WTC11 (cell line): ENCODE measurements around the gene SH2D3C. TPM values are rescaled to one million over a fixed set of nuclear protein-coding genes. Genes with fewer than 3 reads are reported as not detected.

Source experiments
- ATAC-seq: fragments of 200-7000 bp; cut with Tn5 transposase; 2 replicates; pipeline ENCODE4 v1.10.0; 2021; ENCODE audit warnings: mild to moderate bottlenecking, moderate library complexity
- CTCF ChIA-PET: fragments of 300-600 bp; sonication (Branson Sonifier 250); formaldehyde crosslinking; loops from one replicate; lab custom pipeline; 2021; ENCODE audit warnings: antibody characterized with exemption; lab: Charles Lee
- POLR2A ChIA-PET: fragments of 350-600 bp; sonication (Branson Sonifier 250); formaldehyde crosslinking; loops from one replicate; lab custom pipeline; 2021; ENCODE audit warnings: antibody characterized with exemption; lab: Charles Lee
- DNase-seq: peaks from one replicate; pipeline ENCODE4 v3.0.0; 2021; ENCODE audit warnings: low spot score
- H3K27ac Mint-ChIP-seq: 2 replicates; pipeline ENCODE4 v1.8.0; 2021; ENCODE audit warnings: mixed read lengths
- H3K27me3 Mint-ChIP-seq: 2 replicates; pipeline ENCODE4 v1.8.0; 2021; ENCODE audit warnings: low read depth, mild to moderate bottlenecking, moderate library complexity, mixed read lengths
- H3K36me3 Mint-ChIP-seq: 2 replicates; pipeline ENCODE4 v1.8.0; 2021; ENCODE audit warnings: mixed read lengths
- H3K4me1 Mint-ChIP-seq: 2 replicates; pipeline ENCODE4 v1.8.0; 2022; ENCODE audit warnings: mixed read lengths
- H3K4me3 Mint-ChIP-seq: 2 replicates; pipeline ENCODE4 v1.8.0; 2021; ENCODE audit warnings: mild to moderate bottlenecking, moderate library complexity, mixed read lengths
- H3K9me3 Mint-ChIP-seq: 2 replicates; pipeline ENCODE4 v1.8.0; 2021; ENCODE audit warnings: mixed read lengths
- CREB1 ChIP-seq: sonication (generic); formaldehyde crosslinking; IDR thresholded peaks from 2 replicates; pipeline ENCODE4 v1.8.0; 2023; ENCODE audit warnings: mild to moderate bottlenecking, missing genetic modification reagents
- ELF4 ChIP-seq: sonication (generic); formaldehyde crosslinking; IDR thresholded peaks from 2 replicates; pipeline ENCODE4 v1.8.1; 2022; ENCODE audit warnings: low read depth, mild to moderate bottlenecking, moderate library complexity, missing genetic modification reagents
- JUN ChIP-seq: sonication (generic); formaldehyde crosslinking; IDR thresholded peaks from 2 replicates; pipeline ENCODE4 v1.8.0; 2023; ENCODE audit warnings: mild to moderate bottlenecking, missing genetic modification reagents
- KAT7 ChIP-seq: sonication (generic); formaldehyde crosslinking; IDR thresholded peaks from 2 replicates; pipeline ENCODE4 v1.8.1; 2023; ENCODE audit warnings: missing genetic modification reagents, mild to moderate bottlenecking, borderline replicate concordance
- MXD4 ChIP-seq: fragments of 250-450 bp; sonication (Bioruptor Pico); IDR thresholded peaks from 2 replicates; pipeline ENCODE4 v1.8.0; 2021; ENCODE audit warnings: mild to moderate bottlenecking, moderate library complexity, borderline replicate concordance
- OVOL2 ChIP-seq: fragments of 250-450 bp; sonication (Bioruptor Pico); IDR thresholded peaks from 2 replicates; pipeline ENCODE4 v1.9.0; 2021; ENCODE audit warnings: mild to moderate bottlenecking, borderline replicate concordance
- SP1 ChIP-seq: sonication (generic); formaldehyde crosslinking; conservative IDR thresholded peaks from 2 replicates; pipeline ENCODE4 v1.8.1; 2022; ENCODE audit warnings: missing genetic modification reagents
- ZNF138 ChIP-seq: sonication (generic); formaldehyde crosslinking; conservative IDR thresholded peaks from 2 replicates; pipeline ENCODE4 v1.8.1; 2022; ENCODE audit warnings: mild to moderate bottlenecking, moderate library complexity, missing genetic modification reagents
- ZNF317 ChIP-seq: sonication (generic); formaldehyde crosslinking; IDR thresholded peaks from 2 replicates; pipeline ENCODE4 v1.8.1; 2023; ENCODE audit warnings: low read depth, mild to moderate bottlenecking, moderate library complexity, missing genetic modification reagents, borderline replicate concordance
- total RNA-seq: library from RNA; stranded (reverse); gene quantifications from 3 replicates; pipeline ENCODE4 v1.2.3, GENCODE V29; 2021
- TF ChIP-seq, protein P1 (sequence below): sonication (generic); formaldehyde crosslinking; conservative IDR thresholded peaks from 2 replicates; pipeline ENCODE4 v1.8.1; 2022; ENCODE audit warnings: mild to moderate bottlenecking, missing genetic modification reagents
- TF ChIP-seq, protein P2 (sequence below): sonication (generic); formaldehyde crosslinking; IDR thresholded peaks from 2 replicates; pipeline ENCODE4 v1.8.0; 2022; ENCODE audit warnings: mild to moderate bottlenecking, missing genetic modification reagents
- TF ChIP-seq, protein P3 (sequence below): sonication (generic); formaldehyde crosslinking; IDR thresholded peaks from 2 replicates; pipeline ENCODE4 v1.8.0; 2022; ENCODE audit warnings: mild to moderate bottlenecking, missing genetic modification reagents
- TF ChIP-seq, protein P4 (sequence below): sonication (generic); formaldehyde crosslinking; IDR thresholded peaks from 2 replicates; pipeline ENCODE4 v1.8.0; 2023; ENCODE audit warnings: missing genetic modification reagents
- TF ChIP-seq, protein P5 (sequence below): fragments of 250-450 bp; sonication (Bioruptor Pico); IDR thresholded peaks from 2 replicates; pipeline ENCODE4 v1.9.0; 2021; ENCODE audit warnings: moderate library complexity, mild to moderate bottlenecking, inconsistent platforms, borderline replicate concordance
- TF ChIP-seq, protein P6 (sequence below): fragments of 250-450 bp; sonication (Bioruptor Pico); IDR thresholded peaks from 2 replicates; pipeline ENCODE4 v1.8.0; 2021; ENCODE audit warnings: mild to moderate bottlenecking
- TF ChIP-seq, protein P7 (sequence below): sonication (generic); formaldehyde crosslinking; IDR thresholded peaks from 2 replicates; pipeline ENCODE4 v1.8.1; 2022; ENCODE audit warnings: low read depth, mild to moderate bottlenecking, moderate library complexity, missing genetic modification reagents, borderline replicate concordance

SH2D3C gene
- total RNA-seq, 1 experiment from 2014 or later, result 5.4 TPM

DNA sequence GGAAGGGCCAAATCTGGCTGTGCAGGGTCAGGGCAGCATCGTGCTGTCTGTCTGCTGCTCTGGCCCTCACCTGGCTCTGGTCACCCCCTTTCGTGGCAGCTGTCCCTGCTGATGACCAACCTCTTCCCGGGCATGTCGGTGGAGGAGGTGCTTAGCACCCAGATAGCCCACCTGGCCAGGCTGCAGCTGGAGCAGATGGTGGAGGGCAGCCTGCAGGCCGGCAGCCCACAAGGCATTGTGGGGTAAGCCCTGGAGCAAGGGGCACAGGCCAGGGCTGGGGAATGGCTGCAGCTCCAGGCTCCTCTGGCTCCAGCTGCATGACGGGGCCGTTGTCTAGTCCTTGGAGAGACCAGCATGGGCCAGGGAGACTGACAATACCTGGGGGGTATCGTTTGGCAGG, 51.6 kb downstream of the SH2D3C start:
- Mint-ChIP-seq H3K4me3 (no peak overlapping the region), H3K27ac (no peak overlapping the region), H3K27me3 (no peaks in the 10 kb centered on the region), H3K36me3 (no peaks in the 10 kb centered on the region), H3K4me1 (peaks cover 7% of the 10 kb centered on the region), H3K9me3 (no peaks in the 10 kb centered on the region)
- ATAC-seq (no peak), DNase-seq (no peak)
- ChIA-PET POLR2A (no interaction called here), CTCF (interaction anchor here (0.6 to 1.0 kb wide), 3 partner anchors 72 to 223 kb away, joined by 3 to 4 read pairs (median 3); no protein-coding TSS in a partner anchor)
- TF ChIP-seq, protein P1, sequence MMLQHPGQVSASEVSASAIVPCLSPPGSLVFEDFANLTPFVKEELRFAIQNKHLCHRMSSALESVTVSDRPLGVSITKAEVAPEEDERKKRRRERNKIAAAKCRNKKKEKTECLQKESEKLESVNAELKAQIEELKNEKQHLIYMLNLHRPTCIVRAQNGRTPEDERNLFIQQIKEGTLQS (CRISPR knock-in tag), result no peak
- TF ChIP-seq SP1 (CRISPR knock-in tag) (no peak), ELF4 (CRISPR knock-in tag) (no peak), MXD4 (no peak), ZNF138 (no peak)
- TF ChIP-seq, protein P2, sequence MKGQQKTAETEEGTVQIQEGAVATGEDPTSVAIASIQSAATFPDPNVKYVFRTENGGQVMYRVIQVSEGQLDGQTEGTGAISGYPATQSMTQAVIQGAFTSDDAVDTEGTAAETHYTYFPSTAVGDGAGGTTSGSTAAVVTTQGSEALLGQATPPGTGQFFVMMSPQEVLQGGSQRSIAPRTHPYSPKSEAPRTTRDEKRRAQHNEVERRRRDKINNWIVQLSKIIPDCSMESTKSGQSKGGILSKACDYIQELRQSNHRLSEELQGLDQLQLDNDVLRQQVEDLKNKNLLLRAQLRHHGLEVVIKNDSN (CRISPR knock-in tag), result no peak
- TF ChIP-seq, protein P3, sequence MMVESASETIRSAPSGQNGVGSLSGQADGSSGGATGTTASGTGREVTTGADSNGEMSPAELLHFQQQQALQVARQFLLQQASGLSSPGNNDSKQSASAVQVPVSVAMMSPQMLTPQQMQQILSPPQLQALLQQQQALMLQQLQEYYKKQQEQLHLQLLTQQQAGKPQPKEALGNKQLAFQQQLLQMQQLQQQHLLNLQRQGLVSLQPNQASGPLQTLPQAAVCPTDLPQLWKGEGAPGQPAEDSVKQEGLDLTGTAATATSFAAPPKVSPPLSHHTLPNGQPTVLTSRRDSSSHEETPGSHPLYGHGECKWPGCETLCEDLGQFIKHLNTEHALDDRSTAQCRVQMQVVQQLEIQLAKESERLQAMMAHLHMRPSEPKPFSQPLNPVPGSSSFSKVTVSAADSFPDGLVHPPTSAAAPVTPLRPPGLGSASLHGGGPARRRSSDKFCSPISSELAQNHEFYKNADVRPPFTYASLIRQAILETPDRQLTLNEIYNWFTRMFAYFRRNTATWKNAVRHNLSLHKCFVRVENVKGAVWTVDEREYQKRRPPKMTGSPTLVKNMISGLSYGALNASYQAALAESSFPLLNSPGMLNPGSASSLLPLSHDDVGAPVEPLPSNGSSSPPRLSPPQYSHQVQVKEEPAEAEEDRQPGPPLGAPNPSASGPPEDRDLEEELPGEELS (CRISPR knock-in tag), result no peak
- TF ChIP-seq, protein P4, sequence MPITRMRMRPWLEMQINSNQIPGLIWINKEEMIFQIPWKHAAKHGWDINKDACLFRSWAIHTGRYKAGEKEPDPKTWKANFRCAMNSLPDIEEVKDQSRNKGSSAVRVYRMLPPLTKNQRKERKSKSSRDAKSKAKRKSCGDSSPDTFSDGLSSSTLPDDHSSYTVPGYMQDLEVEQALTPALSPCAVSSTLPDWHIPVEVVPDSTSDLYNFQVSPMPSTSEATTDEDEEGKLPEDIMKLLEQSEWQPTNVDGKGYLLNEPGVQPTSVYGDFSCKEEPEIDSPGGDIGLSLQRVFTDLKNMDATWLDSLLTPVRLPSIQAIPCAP (CRISPR knock-in tag), result no peak
- TF ChIP-seq, protein P5, sequence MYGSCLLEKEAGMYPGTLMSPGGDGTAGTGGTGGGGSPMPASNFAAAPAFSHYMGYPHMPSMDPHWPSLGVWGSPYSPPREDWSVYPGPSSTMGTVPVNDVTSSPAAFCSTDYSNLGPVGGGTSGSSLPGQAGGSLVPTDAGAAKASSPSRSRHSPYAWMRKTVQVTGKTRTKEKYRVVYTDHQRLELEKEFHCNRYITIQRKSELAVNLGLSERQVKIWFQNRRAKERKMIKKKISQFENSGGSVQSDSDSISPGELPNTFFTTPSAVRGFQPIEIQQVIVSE (CRISPR knock-in tag), result no peak
- TF ChIP-seq, protein P6, sequence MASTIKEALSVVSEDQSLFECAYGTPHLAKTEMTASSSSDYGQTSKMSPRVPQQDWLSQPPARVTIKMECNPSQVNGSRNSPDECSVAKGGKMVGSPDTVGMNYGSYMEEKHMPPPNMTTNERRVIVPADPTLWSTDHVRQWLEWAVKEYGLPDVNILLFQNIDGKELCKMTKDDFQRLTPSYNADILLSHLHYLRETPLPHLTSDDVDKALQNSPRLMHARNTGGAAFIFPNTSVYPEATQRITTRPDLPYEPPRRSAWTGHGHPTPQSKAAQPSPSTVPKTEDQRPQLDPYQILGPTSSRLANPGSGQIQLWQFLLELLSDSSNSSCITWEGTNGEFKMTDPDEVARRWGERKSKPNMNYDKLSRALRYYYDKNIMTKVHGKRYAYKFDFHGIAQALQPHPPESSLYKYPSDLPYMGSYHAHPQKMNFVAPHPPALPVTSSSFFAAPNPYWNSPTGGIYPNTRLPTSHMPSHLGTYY (CRISPR knock-in tag), result no peak
- TF ChIP-seq, protein P7, sequence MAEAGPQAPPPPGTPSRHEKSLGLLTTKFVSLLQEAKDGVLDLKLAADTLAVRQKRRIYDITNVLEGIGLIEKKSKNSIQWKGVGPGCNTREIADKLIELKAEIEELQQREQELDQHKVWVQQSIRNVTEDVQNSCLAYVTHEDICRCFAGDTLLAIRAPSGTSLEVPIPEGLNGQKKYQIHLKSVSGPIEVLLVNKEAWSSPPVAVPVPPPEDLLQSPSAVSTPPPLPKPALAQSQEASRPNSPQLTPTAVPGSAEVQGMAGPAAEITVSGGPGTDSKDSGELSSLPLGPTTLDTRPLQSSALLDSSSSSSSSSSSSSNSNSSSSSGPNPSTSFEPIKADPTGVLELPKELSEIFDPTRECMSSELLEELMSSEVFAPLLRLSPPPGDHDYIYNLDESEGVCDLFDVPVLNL, result no peak

DNA sequence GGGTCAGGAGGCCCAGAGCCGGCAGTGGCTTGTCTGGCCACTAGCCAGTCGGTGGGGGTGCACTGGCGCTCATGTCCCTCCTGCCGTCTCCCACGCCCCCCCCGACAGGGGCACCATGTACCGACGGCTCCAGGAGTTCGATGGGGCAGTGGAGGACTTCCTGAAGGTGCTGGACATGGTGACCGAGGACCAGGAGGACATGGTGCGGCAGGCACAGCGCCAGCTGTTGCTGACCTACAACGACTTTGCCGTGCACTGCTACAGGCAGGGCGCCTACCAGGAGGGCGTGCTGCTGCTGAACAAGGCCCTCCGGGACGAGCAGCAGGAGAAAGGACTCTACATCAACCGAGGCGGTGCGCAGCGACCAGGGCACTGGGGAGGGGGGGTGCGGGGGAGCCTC, 54.5 kb downstream of the SH2D3C start:
- DNase-seq (no peak), ATAC-seq (peak; percentile 27; the same call in 1 of the 2 replicates)
- H3K27me3 Mint-ChIP-seq, result no peaks in the 10 kb centered on the region
- no peak overlapping the region; the same call in 1 of the 2 replicates for H3K4me3 Mint-ChIP-seq
- 0 out of 2 replicates have a peak overlapping the region, but pooled peaks have one; percentile 49 for H3K27ac Mint-ChIP-seq
- H3K9me3 Mint-ChIP-seq, result no peaks in the 10 kb centered on the region
- H3K4me1 Mint-ChIP-seq, result peaks cover 14% of the 10 kb centered on the region
- no peaks in the 10 kb centered on the region for H3K36me3 Mint-ChIP-seq
- POLR2A ChIA-PET, result no interaction called here
- CTCF ChIA-PET, result interaction anchor here (1.2 to 3.7 kb wide), 5 partner anchors 10 to 220 kb away, joined by 4 to 50 read pairs (median 5); partner anchors contain the start of gene TOR2A
- TF ChIP-seq, protein P5 (CRISPR knock-in tag), result no peak
- no peak for TF ChIP-seq OVOL2 (CRISPR knock-in tag)
- TF ChIP-seq CREB1, result no peak
- TF ChIP-seq KAT7 (CRISPR knock-in tag), result no peak
- no peak for TF ChIP-seq ZNF317 (CRISPR knock-in tag)
- no peak for TF ChIP-seq JUN
